HL-60 (cell line): ENCODE measurements around the gene HPSE2.

Source experiments
- DNase-seq, 2 experiments: peaks; one replicate each; pipeline ENCODE4 v3.0.0-alpha.2; 2010 to 2020; ENCODE audit warnings: low read depth in 1 of 2, low spot score in 1 of 2
- H3K27ac ChIP-seq: fragments of 250-450 bp; sonication (Bioruptor Pico); replicated peaks from 2 replicates; pipeline ENCODE4 v1.5.1; 2020; ENCODE audit warnings: mild to moderate bottlenecking, moderate library complexity
- H3K27me3 ChIP-seq: fragments of 250-450 bp; sonication (Bioruptor Pico); 2 replicates; pipeline ENCODE4 v1.5.1; 2021; ENCODE audit warnings: mild to moderate bottlenecking, moderate library complexity; ENCODE audit not compliant: insufficient read depth, poor library complexity, severe bottlenecking
- H3K4me3 ChIP-seq: replicated peaks from 2 replicates; pipeline ENCODE4 v1.5.1; 2011; ENCODE audit warnings: mild to moderate bottlenecking, control low read depth, low read length; ENCODE audit not compliant: insufficient read depth
- CTCF ChIP-seq: IDR thresholded peaks from one replicate; pipeline ENCODE4 v1.5.1; 2011; ENCODE audit warnings: low read length, control low read depth, inconsistent platforms; ENCODE audit not compliant: insufficient read depth
- GABPA ChIP-seq: IDR thresholded peaks from 2 replicates; pipeline ENCODE4 v1.6.1; 2012; ENCODE audit warnings: low read depth
- POLR2AphosphoS5 ChIP-seq: IDR thresholded peaks from 2 replicates; pipeline ENCODE4 v1.6.1; 2012; ENCODE audit warnings: low read depth
- REST ChIP-seq: IDR thresholded peaks from 2 replicates; pipeline ENCODE4 v1.6.1; 2012; ENCODE audit warnings: low read depth; ENCODE audit not compliant: insufficient replicate concordance
- SPI1 ChIP-seq: IDR thresholded peaks from 2 replicates; pipeline ENCODE4 v1.6.1; 2012; ENCODE audit warnings: low read depth, mild to moderate bottlenecking, borderline replicate concordance

Gene HPSE2

GRCh38 chr10:98858525-98858924 lies 377.1 kb downstream of the HPSE2 start:
- Histone ChIP-seq H3K4me3 (no peak overlapping the region), H3K27ac (no peak overlapping the region), H3K27me3 (no peaks in the 10 kb centered on the region)
- no peak for DNase-seq
- TF ChIP-seq CTCF (no peak), REST (no peak), POLR2AphosphoS5 (no peak), SPI1 (no peak), GABPA (no peak)

GRCh38 chr10:98855403-98856189 lies 380.1 kb downstream of the HPSE2 start:
- Histone ChIP-seq H3K27me3 (no peaks in the 10 kb centered on the region), H3K4me3 (no peak overlapping the region), H3K27ac (no peak overlapping the region)
- no peak for DNase-seq
- no peak for TF ChIP-seq SPI1
- no peak for TF ChIP-seq REST
- TF ChIP-seq POLR2AphosphoS5: no peak

GRCh38 chr10:98852686-98853085 lies 383.0 kb downstream of the HPSE2 start:
- no peak overlapping the region for H3K27ac ChIP-seq
- no peaks in the 10 kb centered on the region for H3K27me3 ChIP-seq
- TF ChIP-seq REST (no peak), SPI1 (no peak), GABPA (no peak), CTCF (no peak), POLR2AphosphoS5 (no peak)
- no peak overlapping the region for H3K4me3 ChIP-seq
- no peak for DNase-seq
